Upper lobe of left lung (tissue), 6 donors: Measurements from ENCODE around the gene FBLN2. TPM values are rescaled to one million over a fixed set of nuclear protein-coding genes. Genes with fewer than 3 reads are reported as not detected.

Experiments
- ATAC-seq, 2 donors: fragments of 200-7000 bp; cut with Tn5 transposase; one replicate each; pipeline ENCODE4 v1.9.1; 2022; ENCODE audit warnings: mild to moderate bottlenecking in 2 of 2, moderate library complexity in 2 of 2; ENCODE audit not compliant: low FRiP score in 2 of 2
- DNase-seq, 2 donors: peaks; one replicate each; pipeline ENCODE4 v3.0.0-alpha.2; 2019 to 2020
- H3K27ac ChIP-seq, 4 donors: fragments of 200-600 bp; sonication (generic); one replicate each; pipeline ENCODE4 v1.5.1; 2016 to 2019
- H3K27me3 ChIP-seq, 4 donors: fragments of 200-600 bp; sonication (generic); one replicate each; pipeline ENCODE4 v1.5.1; 2017 to 2019
- H3K36me3 ChIP-seq, 4 donors: fragments of 200-600 bp; sonication (generic); one replicate each; pipeline ENCODE4 v1.5.1; 2016 to 2019
- H3K4me1 ChIP-seq, 4 donors: fragments of 200-600 bp; sonication (generic); one replicate each; pipeline ENCODE4 v1.5.1; 2018 to 2019
- H3K4me3 ChIP-seq, 4 donors: fragments of 200-600 bp; sonication (generic); one replicate each; pipeline ENCODE4 v1.5.1; 2017 to 2019; ENCODE audit warnings: mild to moderate bottlenecking in 2 of 4, moderate library complexity in 1 of 4
- H3K9me3 ChIP-seq, 4 donors: fragments of 200-600 bp; sonication (generic); one replicate each; pipeline ENCODE4 v1.5.1; 2018 to 2019
- CTCF ChIP-seq, 6 experiments: fragments of 450-650 bp in 4 of 6; fragments of 200-600 bp in 2 of 6; sonication (generic) in 2 of 6; IDR thresholded peaks; one replicate each; pipeline ENCODE4 v1.5.1; 2016 to 2019; ENCODE audit warnings: antibody characterized with exemption in 6 of 6
- EP300 ChIP-seq, 4 donors: sonication (generic); formaldehyde crosslinking; IDR thresholded peaks; one replicate each; pipeline ENCODE4 v1.5.1; 2017; ENCODE audit warnings: antibody characterized with exemption in 4 of 4, control low read depth in 2 of 4
- POLR2A ChIP-seq, 4 donors: fragments of 450-650 bp; IDR thresholded peaks; one replicate each; pipeline ENCODE4 v1.5.1; 2016 to 2017; ENCODE audit warnings: antibody characterized with exemption in 4 of 4, mild to moderate bottlenecking in 2 of 4
- POLR2AphosphoS5 ChIP-seq, 2 donors: sonication (generic); formaldehyde crosslinking; IDR thresholded peaks; one replicate each; pipeline ENCODE4 v1.5.1; 2017; ENCODE audit warnings: antibody characterized with exemption in 2 of 2
- WGBS, 2 donors: methylation state at CpG; one replicate each; pipeline ENCODE4 v1.1.5; 2017 to 2018; 5-methylcytosine and 5-hydroxymethylcytosine counted together
- total RNA-seq, 6 donors: library from RNA; depleted of rRNA in 4 of 6; stranded (reverse); fragments of >200 nt in 4 of 6; gene quantifications; one replicate each; pipeline versions ENCODE4 v1.1.0 to v1.2.1, GENCODE V29; 2016 to 2021
- donor health status: DM: no; HTN: no; CAD: no; lungs with moderate emphysema.
- donor health status: DM: no; HTN: yes; CAD: no; lungs with severe emphysema.

Gene FBLN2
- total RNA-seq, 6 donors from 2014 or later: 2.1 to 85.7 (median 19.5) TPM

- no peak for DNase-seq
- Histone ChIP-seq H3K27me3 (no peaks in the 10 kb centered on the region), H3K27ac (no peak overlapping the region), H3K36me3 (no peaks in the 10 kb centered on the region), H3K4me3 (no peak overlapping the region), H3K9me3 (no peaks in the 10 kb centered on the region), H3K4me1 (no peaks in the 10 kb centered on the region)
- no peak for ATAC-seq
- 67 to 79% methylated on average over 2 of the region's 2 CpGs for WGBS, 2 donors
- TF ChIP-seq POLR2AphosphoS5 (IDR thresholded peaks at IDR 0.05) (no peak), POLR2A (IDR thresholded peaks at IDR 0.05) (no peak), EP300 (IDR thresholded peaks at IDR 0.05) (no peak), CTCF (IDR thresholded peaks at IDR 0.05) (no peak)
Observed at GRCh38 chr3:13578251-13578650, 29.3 kb downstream of the FBLN2 start.

GRCh38 chr3:13579063-13579462 is 30.1 kb downstream of the FBLN2 start:
- no peak overlapping the region for H3K27ac ChIP-seq
- no peaks in the 10 kb centered on the region for H3K27me3 ChIP-seq
- H3K4me3 ChIP-seq: no peak overlapping the region
- no peaks in the 10 kb centered on the region for H3K9me3 ChIP-seq
- no peak for ATAC-seq
- 43 to 74% methylated on average over 4 of the region's 4 CpGs for WGBS, 2 donors
- no peak for DNase-seq
- H3K4me1 ChIP-seq: no peaks in the 10 kb centered on the region
- TF ChIP-seq POLR2AphosphoS5 (IDR thresholded peaks at IDR 0.05): no peak
- TF ChIP-seq EP300 (IDR thresholded peaks at IDR 0.05): no peak
- TF ChIP-seq CTCF (IDR thresholded peaks at IDR 0.05): no peak
- TF ChIP-seq POLR2A (IDR thresholded peaks at IDR 0.05): no peak
- H3K36me3 ChIP-seq: no peaks in the 10 kb centered on the region

- no peak for ATAC-seq
- WGBS, 2 donors: 56 to 58% methylated on average over 16 to 20 of the region's 20 CpGs
Observed at GRCh38 chr3:13580256-13581023, 31.5 kb downstream of the FBLN2 start.

DNA sequence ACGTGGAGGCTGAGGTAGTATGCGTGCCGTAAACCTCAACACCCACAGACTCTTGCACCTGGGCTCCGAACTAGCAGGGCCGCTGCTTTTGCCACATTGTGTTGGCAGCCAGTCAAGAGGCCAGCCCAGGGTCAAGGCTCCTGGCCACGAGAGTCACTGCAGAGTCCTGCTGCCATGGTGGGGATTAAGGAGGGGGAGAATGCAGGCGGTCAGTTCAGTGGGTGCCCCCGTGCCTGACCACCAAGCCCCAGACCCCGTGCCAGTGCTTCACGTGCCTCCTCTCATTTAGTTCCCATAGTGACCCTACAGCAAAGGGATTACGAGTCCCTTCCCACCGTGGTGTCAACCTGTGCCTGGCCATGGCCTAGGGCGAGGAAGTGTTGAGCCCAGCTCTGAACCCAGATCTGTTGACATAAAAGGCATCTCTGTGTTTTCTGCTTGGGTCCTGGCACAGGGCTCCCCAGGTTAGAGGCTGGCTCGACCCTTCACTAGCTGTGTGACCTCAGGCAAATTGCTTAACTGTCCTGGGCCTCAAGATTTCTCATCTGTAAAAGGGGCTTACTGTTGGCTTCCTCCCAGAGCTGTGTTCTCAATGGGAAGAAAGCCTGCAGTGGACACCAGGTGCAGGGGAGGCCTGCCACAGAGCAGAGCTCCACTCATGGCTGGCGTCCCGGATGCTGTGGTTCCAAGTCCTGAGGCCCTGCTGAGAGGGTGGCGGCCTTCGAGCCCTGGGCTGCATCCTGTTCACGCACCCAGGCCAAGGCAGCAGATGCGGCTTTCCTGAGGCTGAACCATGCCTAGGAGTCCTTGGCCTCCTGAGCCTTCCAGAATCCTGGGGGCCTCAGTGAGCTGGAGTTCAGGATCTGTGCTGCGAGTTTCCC is 32.8 kb downstream of the FBLN2 start:
- WGBS, 2 donors: 71 to 73% methylated on average over 11 to 21 of the region's 21 CpGs
- Histone ChIP-seq H3K4me1 (no peaks in the 10 kb centered on the region), H3K27me3 (no peaks in the 10 kb centered on the region), H3K9me3 (no peaks in the 10 kb centered on the region), H3K36me3 (no peaks in the 10 kb centered on the region), H3K27ac (no peak overlapping the region), H3K4me3 (no peak overlapping the region)
- no peak for ATAC-seq
- DNase-seq: peak in 1 of 2 donors; percentile 54
- TF ChIP-seq POLR2A (IDR thresholded peaks at IDR 0.05) (no peak), EP300 (IDR thresholded peaks at IDR 0.05) (no peak), CTCF (IDR thresholded peaks at IDR 0.05) (no peak), POLR2AphosphoS5 (IDR thresholded peaks at IDR 0.05) (no peak)

More at GRCh38 chr3:13580256-13581023, 31.5 kb downstream of the FBLN2 start:
- no peaks in the 10 kb centered on the region for H3K9me3 ChIP-seq
- H3K27me3 ChIP-seq: no peaks in the 10 kb centered on the region
- no peaks in the 10 kb centered on the region for H3K4me1 ChIP-seq
- TF ChIP-seq POLR2AphosphoS5 (IDR thresholded peaks at IDR 0.05) (no peak), EP300 (IDR thresholded peaks at IDR 0.05) (no peak), CTCF (IDR thresholded peaks at IDR 0.05) (no peak), POLR2A (IDR thresholded peaks at IDR 0.05) (no peak)
- no peaks in the 10 kb centered on the region for H3K36me3 ChIP-seq
- H3K4me3 ChIP-seq: no peak overlapping the region
- DNase-seq: peak in 1 of 2 donors; percentile 45
- no peak overlapping the region for H3K27ac ChIP-seq
